HG03378 (cell line): ENCODE results near the gene RPS6KA6.

ENCODE experiments used
- ATAC-seq: cut with Tn5 transposase; IDR thresholded peaks from one replicate; pipeline ENCODE4 v1.9.1; 2021; ENCODE audit warnings: mild to moderate bottlenecking, moderate library complexity; ENCODE audit not compliant: unreplicated experiment

RPS6KA6 gene

GRCh38 chrX:84187533-84188319 is at the start of gene RPS6KA6:
TSS of gene RPS6KA6 (minus strand) at chrX:84188199. CDS start at chrX:84187899, 300 bp downstream.
- ATAC-seq = peak; percentile 31

DNA sequence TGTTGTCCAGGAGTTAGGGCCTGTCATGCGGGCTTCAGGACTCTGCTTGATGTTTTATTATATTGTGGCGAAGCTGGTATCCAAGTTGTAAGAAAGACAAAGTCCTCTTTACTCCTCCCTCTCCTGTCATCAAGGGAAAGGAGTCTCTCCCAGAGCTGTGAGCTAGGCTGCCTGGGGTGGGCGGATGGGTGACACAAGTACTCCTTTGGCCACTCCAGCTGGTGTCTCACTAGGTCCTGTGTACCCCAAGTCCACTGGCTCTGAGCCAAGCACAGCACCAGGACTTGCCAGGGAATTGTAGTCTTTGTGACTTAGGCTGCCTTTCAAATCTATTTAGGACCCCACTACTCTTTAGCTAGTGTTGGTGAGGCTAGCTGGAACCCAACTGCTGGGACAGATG is 36.7 kb upstream of the RPS6KA6 start:
- no peak for ATAC-seq

- no peak for ATAC-seq
Measured at GRCh38 chrX:84223261-84223660, 35.3 kb upstream of the RPS6KA6 start.

GRCh38 chrX:84221181-84221580 is 33.2 kb upstream of the RPS6KA6 start:
- no peak for ATAC-seq

GRCh38 chrX:84219551-84219950 is 31.6 kb upstream of the RPS6KA6 start:
- ATAC-seq = no peak

GRCh38 chrX:84218726-84219125 is 30.7 kb upstream of the RPS6KA6 start:
- no peak for ATAC-seq

- ATAC-seq = no peak
Measured at GRCh38 chrX:84216881-84217280, 28.9 kb upstream of the RPS6KA6 start.

DNA sequence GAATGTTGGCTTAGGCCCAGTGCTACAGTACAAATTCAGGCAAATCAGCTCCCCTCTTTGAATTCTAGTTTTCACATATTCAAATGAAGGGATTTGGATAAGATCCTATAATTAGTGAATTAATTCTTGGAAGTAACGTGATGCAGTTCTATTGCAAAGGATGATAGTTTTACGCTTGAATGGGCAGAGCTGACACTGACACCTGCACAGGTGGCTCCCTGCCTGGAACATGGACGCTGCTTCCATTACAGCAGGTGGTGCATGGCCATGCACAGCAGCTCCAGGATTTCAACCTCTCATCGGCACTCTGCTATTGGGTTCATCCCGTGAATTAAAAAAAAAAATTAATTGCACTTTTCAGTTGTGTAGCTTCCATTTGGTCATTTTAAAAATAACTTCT is 28.4 kb upstream of the RPS6KA6 start:
- no peak for ATAC-seq

DNA sequence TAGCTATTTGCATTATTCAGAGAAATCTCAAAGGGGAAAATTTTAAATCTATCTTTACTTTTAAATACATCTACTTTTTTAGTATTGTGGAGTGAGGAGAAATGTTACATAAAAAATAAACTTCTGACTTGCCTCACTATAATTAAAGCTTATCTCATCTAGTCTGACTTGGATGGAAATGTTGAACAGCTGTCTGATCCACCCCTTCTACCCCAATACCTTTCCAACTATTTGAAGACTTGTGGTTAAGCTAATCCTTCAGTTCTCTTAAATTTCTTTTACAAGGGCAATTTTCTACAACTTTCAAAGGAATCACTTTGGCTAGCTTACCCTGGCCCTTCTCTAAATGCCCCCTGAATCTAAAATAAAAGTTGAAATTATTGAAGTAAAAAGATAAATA is 17.3 kb upstream of the RPS6KA6 start:
- ATAC-seq = no peak

- ATAC-seq = no peak
Measured at GRCh38 chrX:84199688-84200087, 11.7 kb upstream of the RPS6KA6 start.

DNA sequence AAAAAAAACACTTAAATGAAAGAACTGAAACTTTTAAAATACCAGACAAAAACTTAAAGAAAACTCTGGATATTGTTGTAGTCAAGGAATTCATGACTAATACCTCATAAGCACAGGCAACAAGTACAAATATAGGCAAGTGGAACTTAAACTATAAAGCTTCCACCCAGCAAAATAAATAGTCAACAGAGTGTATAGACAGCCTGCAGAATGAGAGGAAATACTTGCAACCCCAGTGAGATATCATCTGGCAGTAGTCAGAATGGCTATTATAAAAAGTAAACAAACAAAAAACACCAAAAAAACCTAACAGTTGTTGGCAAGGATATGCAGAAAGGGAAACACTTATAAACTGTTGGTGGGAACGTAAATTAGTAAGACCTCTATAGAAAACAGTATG is 9.6 kb upstream of the RPS6KA6 start:
- ATAC-seq = no peak

- no peak for ATAC-seq
Measured at GRCh38 chrX:84192006-84192405, 4.0 kb upstream of the RPS6KA6 start.

DNA sequence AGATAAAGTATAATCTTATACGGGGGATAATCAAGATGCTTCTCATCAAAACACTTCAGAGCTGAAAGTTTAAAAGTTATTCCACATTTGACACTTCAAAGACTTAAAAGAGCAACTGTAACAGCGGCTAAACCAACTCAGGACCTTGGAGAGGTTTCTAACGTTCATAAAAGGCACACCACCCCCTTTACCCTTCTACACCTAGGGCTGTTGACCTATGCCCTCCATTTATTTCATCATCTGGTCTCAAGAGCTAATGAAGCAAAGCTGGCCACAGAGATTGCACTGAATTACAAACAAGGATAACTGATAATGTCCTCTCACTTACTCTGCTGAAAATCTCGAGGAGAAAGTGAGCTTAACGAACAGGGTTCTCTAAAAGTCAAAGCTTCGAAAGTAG is 1.1 kb upstream of the RPS6KA6 start:
- ATAC-seq = no peak

- ATAC-seq = peak; percentile 54
Measured at GRCh38 chrX:84188320-84188834, 378 bp upstream of the RPS6KA6 start.

GRCh38 chrX:84186603-84187532 is 1.1 kb downstream of the RPS6KA6 start:
- peak; percentile 21 for ATAC-seq

- no peak for ATAC-seq
Measured at GRCh38 chrX:84182516-84182915, 5.5 kb downstream of the RPS6KA6 start.

- ATAC-seq = no peak
Measured at GRCh38 chrX:84175958-84176357, 12.0 kb downstream of the RPS6KA6 start.

DNA sequence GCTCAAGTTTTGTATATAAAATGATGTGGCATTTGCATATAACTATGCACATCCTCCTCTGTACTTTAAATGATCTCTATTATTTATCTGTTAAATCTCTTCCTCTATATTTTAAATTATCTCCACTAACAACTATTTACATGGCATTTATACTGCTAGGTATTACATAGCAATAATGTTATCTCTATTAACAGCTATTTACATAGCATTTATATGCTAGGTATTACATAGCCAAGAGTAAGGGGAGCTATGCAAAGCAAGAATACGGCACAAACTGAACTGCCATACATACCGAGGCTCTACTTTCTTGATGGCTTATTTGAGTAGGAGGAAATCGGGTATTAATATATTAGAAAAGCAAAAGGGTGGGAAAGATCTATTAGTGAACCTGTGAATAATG is 12.7 kb downstream of the RPS6KA6 start:
- ATAC-seq = no peak

GRCh38 chrX:84174348-84174747 is 13.7 kb downstream of the RPS6KA6 start:
- no peak for ATAC-seq

DNA sequence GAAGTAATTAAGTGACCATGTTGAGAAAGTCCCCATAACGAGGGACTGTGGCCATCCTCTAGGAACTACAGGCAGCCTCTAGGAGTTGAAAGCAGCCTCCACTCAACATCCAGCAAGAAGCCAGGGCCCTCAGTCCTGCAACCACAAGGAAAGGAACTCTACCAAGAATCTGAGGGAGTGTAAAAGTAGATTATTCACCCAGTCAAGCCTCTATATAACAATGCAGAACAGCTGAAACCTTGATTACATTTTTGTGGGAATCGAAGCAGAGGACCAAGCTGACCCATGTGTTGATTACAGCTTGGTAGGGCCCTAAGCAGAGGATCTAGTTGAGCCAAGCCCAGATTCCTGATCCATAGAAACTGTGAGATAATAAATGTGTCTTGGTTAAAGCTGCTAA is 17.1 kb downstream of the RPS6KA6 start:
- ATAC-seq = no peak

DNA sequence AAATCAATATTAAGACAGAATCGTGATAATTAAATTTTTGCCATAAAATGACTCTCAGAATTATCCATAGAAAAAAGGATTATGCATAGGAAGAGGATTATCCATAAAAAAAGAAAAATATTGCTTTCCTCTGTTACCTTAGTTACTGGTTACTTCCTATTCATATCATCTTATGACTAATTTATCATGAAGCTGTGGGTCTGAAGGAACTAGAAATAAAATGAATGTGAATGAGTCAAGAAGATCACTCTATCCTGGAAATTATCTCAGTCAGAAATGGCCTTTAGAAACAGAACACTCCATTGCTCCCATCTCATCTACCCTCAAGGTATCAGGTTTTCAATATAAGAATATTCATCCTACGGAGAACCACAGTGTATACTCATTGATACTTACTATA is 19.4 kb downstream of the RPS6KA6 start:
- no peak for ATAC-seq

- ATAC-seq = no peak
Measured at GRCh38 chrX:84168095-84168494, 19.9 kb downstream of the RPS6KA6 start.
